RWPE2 (cell line): ENCODE measurements around the gene NANS.

Source experiments
- ATAC-seq: fragments of 200-7000 bp; cut with Tn5 transposase; 3 replicates; pipeline ENCODE4 v1.9.1; 2021; ENCODE audit warnings: low read depth
- DNase-seq: peaks from one replicate; pipeline ENCODE4 v3.0.0-alpha.2; 2020; ENCODE audit warnings: low spot score
- H3K27ac ChIP-seq: fragments of 450-650 bp; 2 replicates; pipeline ENCODE4 v1.5.1; 2017; ENCODE audit warnings: mild to moderate bottlenecking; ENCODE audit not compliant: poor library complexity, severe bottlenecking
- H3K27me3 ChIP-seq: fragments of 250-450 bp; sonication (Bioruptor Pico); 2 replicates; pipeline ENCODE4 v1.5.1; 2021; ENCODE audit warnings: mild to moderate bottlenecking, moderate library complexity; ENCODE audit not compliant: insufficient read depth, poor library complexity, severe bottlenecking
- H3K36me3 ChIP-seq: fragments of 250-450 bp; sonication (Bioruptor Pico); 2 replicates; pipeline ENCODE4 v1.5.1; 2020; ENCODE audit warnings: low read depth, mild to moderate bottlenecking, moderate library complexity
- H3K4me1 ChIP-seq: fragments of 250-450 bp; sonication (Bioruptor Pico); 2 replicates; pipeline ENCODE4 v1.5.1; 2021; ENCODE audit warnings: mild to moderate bottlenecking, moderate library complexity; ENCODE audit not compliant: insufficient read depth, poor library complexity, severe bottlenecking
- H3K4me3 ChIP-seq: fragments of 250-450 bp; sonication (Bioruptor Pico); 2 replicates; pipeline ENCODE4 v1.5.1; 2021; ENCODE audit warnings: mild to moderate bottlenecking, moderate library complexity; ENCODE audit not compliant: severe bottlenecking
- H3K9me3 ChIP-seq: fragments of 250-450 bp; sonication (Bioruptor Pico); 2 replicates; pipeline ENCODE4 v1.5.1; 2021; ENCODE audit warnings: mild to moderate bottlenecking, moderate library complexity; ENCODE audit not compliant: severe bottlenecking
- CTCF ChIP-seq: fragments of 450-650 bp; IDR thresholded peaks from one replicate; pipeline ENCODE4 v1.5.1; 2017; ENCODE audit warnings: mild to moderate bottlenecking, moderate library complexity; ENCODE audit not compliant: poor library complexity, severe bottlenecking

Gene NANS

GRCh38 chr9:98045234-98046179, 11.0 kb upstream of the NANS start:
- H3K4me1 ChIP-seq: no peaks in the 10 kb centered on the region
- no peak overlapping the region for H3K4me3 ChIP-seq
- DNase-seq (no peak), ATAC-seq (no peak)
- TF ChIP-seq CTCF: no peak
- H3K9me3 ChIP-seq: no peaks in the 10 kb centered on the region
- no peak overlapping the region for H3K27ac ChIP-seq
- H3K27me3 ChIP-seq: no peaks in the 10 kb centered on the region
- no peaks in the 10 kb centered on the region for H3K36me3 ChIP-seq

- no peak for TF ChIP-seq CTCF
- Histone ChIP-seq H3K4me1 (no peaks in the 10 kb centered on the region), H3K36me3 (no peaks in the 10 kb centered on the region), H3K9me3 (no peaks in the 10 kb centered on the region), H3K4me3 (no peak overlapping the region), H3K27me3 (no peaks in the 10 kb centered on the region), H3K27ac (no peak overlapping the region)
- no peak for DNase-seq
- ATAC-seq: no peak
These were observed 10.4 kb upstream of the NANS start for GRCh38 chr9:98046180-98046543.

DNA sequence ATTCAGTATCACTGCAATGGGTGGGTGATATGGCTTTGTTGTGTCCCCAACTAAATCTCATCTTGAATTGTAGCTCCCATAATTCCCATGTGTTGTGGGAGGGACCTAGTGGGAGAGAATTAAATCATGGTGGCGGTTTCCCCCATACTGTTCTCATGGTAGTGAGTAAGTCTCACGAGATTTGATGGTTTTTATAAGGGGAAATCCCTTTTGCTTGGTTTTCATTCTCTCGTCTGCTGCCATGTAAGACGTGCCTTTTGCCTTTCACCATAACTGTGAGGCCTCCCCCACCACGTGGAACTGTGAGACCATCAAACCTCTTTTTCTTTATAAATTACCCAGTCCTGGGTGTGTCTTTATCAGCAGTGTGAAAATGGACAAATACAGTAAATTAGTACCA, 9.5 kb upstream of the NANS start:
- H3K4me1 ChIP-seq: no peaks in the 10 kb centered on the region
- no peaks in the 10 kb centered on the region for H3K36me3 ChIP-seq
- DNase-seq (no peak), ATAC-seq (no peak)
- no peak overlapping the region for H3K27ac ChIP-seq
- no peaks in the 10 kb centered on the region for H3K9me3 ChIP-seq
- H3K4me3 ChIP-seq: no peak overlapping the region
- no peak for TF ChIP-seq CTCF
- no peaks in the 10 kb centered on the region for H3K27me3 ChIP-seq

DNA sequence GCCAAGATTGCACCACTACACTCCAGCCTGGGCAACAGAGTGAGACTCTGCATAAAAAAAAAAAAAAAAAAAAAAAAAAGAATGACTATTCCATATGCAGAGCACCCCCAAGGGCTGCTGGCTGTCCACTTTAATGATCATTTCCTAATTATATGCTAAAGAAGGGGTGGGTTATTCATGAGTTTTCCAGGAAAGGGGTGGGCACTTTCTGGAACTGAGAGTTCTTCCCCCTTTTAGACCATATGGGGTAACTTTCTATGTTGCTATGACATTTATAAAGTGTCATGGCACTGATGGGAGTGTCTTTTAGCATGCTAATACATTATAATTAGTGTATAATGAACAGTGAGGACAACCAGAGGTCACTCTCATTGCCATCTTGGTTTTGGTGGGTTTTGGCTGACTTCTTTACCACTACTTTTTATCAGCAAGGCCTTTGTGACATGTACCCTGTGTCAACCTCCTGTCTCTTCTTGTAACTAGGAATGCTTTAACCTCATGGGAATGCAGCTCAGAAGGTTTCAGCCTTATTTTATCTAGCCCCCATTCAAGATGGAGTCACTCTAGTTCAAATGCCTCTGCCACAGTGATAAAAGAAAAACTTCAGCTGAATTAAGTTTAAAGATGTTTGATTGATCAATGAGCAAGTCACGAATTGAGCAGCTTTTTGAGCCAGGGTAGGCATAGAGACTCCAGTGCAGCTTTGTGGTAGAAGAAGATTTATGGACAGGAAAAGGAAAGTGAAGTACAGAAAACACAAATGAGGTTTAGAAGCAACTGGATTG, 7.1 kb upstream of the NANS start:
- Histone ChIP-seq H3K27ac (no peak overlapping the region), H3K9me3 (no peaks in the 10 kb centered on the region), H3K4me3 (no peak overlapping the region), H3K4me1 (no peaks in the 10 kb centered on the region), H3K27me3 (no peaks in the 10 kb centered on the region), H3K36me3 (no peaks in the 10 kb centered on the region)
- TF ChIP-seq CTCF: no peak
- ATAC-seq (no peak), DNase-seq (no peak)
